HG03025 (cell line): Measurements from ENCODE around the gene MBD5.

ENCODE experiments used
- ATAC-seq: cut with Tn5 transposase; IDR thresholded peaks from one replicate; pipeline ENCODE4 v1.9.1; 2021; ENCODE audit warnings: mild to moderate bottlenecking, moderate library complexity; ENCODE audit not compliant: unreplicated experiment, low FRiP score

The MBD5 gene

DNA sequence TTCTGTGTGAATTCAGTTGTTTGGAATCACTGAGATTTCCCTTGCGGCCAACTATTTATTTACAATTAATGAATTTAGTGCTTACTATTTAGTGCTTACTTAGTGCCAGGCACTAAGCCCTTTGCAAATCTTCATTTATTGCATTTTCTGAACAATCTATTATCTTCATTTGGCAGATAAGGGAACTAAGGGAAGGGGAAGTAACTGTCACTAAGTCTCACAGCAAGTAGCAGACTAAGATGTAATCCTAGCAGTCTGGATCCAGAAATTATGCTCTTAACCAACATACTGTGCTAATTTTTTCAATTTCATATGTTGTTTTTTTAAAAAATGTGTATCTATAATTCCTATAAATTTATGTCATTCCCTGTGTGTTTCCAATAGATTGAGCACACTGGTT lies 409.2 kb downstream of the MBD5 start:
- no peak for ATAC-seq

DNA sequence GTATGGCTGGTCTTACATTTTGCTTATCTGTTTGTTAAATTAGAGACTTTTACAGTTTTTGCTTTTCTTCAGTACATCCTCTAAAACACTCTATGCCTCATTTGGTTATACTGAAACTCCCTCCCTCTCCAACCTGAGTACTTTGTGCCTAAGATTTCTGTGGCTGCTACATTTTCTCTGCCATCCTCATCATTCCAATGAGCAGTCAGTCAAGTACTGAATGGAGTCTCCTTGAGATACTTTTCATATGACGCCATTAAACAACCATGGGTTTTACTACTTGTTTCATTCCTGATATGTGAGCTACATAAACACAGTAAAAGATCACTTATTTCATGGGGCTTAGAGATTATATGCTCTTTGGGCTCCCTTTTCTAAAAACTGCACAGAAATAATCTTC lies 427.0 kb downstream of the MBD5 start:
- ATAC-seq, result no peak

DNA sequence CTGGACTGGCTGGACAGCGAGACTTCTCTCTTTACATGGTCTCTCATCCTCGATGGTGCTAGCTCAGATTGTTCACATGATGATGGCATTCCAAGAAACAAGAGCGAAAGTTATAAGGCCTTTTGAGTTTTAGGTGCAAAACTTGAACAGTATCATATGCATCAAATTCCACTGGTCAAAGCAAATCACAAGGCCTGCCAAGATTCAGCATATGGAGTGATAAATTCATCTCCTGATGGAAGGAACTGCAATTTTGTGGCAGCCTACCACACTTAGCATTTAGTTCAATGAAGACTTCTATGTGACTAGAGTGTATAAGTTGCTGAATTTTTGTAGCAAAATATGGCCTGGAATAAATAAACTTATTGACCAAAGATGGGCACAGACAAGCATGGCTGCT lies 429.6 kb downstream of the MBD5 start:
- ATAC-seq, result no peak

DNA sequence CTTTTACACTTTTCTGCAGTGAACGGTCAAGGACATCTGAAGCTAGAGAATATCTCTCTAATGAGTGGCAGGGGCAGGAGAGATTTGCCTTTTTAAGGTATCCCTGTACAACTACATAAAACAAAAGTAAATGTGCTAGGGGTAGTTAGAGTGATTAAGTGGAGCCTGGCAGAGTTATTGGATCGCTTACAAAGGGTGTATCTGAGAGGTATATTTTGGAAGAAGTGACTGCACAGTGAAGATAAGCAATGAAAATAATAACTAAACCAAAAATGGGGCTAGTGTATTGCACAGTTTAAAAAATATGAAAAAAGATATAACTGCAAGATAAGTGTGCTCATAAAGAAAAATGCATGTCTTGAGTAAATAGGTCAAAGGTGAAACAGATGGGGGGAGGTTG lies 430.2 kb downstream of the MBD5 start:
- ATAC-seq, result no peak

DNA sequence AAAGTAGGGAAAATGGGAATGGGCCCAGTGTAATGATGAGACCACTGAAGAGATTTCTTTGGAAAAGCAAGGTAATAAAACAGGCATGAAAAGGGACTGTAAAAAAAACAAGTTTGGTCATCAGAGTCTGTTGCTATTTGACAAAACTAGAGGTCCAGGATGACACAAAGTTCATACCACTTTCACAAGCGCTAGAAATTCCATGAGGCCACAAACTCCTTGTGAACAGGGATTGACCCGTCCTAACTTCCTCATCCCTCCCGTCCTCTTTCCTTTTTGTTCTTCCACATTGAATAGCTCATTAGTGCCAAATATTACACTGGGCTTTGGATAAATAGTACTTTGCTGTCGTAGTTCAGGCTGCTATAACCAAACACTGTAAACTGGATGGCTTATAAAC lies 434.9 kb downstream of the MBD5 start:
- no peak for ATAC-seq

DNA sequence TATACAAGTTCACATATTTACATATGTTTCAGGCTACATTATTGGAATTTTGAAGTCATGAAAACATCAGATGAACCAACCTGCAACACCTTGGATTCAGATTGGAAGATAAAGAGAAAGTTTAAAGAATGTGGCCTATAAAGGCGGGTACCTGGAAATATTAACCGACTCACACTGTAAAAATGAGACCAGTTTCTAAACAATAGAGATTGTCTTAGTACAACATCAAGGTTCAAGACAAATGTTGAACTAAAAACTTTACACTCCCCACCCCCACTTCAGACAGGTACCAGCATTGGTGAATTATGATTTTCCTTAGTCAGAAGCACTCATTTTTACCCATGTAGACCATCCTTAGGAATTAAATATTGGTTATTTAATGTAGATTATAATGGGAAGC lies 437.3 kb downstream of the MBD5 start:
- ATAC-seq, result no peak

DNA sequence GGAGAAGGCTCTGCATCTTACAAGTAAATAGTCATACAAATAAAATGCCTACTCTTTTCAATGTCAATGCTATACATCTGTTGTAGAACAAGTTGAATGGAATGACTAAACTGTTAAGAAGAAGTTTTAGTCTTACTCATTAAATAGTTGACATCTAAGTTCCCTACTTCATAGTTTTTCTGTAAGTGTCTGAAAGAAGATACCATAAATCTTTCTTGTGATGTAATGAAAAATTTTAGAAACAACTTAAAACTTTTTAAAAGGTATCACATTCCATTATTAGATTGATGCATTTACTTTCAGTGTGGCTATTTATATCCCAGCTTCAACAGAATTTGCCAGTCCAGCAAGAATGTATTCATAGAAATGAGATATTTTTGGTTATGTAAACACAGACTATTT lies 438.5 kb downstream of the MBD5 start:
- ATAC-seq, result no peak

DNA sequence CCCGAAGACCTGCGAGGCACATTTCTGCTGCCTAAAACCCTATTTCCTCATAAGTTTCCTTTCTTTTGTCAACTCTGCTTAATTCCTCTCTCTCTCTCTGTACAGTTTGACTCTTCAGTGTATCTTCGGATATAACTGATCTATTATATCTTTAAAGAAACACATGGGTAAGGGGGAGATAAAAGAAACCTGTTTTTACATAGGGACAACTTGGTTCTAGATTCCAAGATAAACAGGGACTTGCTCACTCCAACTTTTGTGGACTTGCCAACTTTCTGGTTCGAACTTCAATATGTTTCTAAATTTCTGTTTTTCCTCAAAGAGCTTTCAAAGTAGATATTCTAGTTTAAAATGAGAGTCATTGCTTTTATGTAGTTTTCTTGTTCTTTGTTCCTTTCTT lies 441.0 kb downstream of the MBD5 start:
- ATAC-seq, result no peak

DNA sequence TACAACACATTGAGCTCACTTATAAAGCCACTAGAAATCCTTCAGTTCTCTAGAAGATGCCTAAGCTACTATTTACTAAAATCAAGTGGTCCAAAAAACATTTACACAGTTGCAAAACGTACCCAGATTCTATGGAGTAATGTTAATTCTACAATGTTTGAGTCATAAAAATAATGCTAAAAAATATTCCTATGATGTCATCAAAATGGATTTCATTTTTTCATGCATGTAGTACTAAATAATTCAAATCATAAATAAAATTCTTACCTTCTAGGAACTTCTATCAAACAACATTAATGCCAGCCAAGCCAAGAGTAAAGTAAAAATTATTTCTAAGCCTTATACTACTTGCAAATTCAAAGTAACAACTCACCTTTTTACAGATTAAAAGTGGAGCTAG lies 454.7 kb downstream of the MBD5 start:
- no peak for ATAC-seq

DNA sequence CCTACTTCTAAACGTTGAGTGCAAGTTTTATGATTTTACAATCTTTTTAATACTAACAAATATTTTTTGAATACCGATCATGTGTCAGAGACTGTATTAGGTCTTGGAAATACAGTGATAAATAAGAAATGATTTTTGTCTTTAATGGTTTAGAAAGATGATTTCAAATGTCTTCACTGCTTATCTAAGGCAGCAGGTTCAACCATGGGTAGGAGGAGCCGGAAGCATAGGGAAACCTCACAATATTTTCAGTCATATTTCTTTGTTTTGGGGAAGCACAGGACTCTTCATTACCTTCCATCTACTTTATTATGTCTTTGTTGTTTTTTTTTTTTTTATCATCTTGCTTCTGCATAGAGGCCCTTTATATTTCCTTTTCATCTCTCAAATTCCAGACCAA lies 458.5 kb downstream of the MBD5 start:
- ATAC-seq, result no peak

DNA sequence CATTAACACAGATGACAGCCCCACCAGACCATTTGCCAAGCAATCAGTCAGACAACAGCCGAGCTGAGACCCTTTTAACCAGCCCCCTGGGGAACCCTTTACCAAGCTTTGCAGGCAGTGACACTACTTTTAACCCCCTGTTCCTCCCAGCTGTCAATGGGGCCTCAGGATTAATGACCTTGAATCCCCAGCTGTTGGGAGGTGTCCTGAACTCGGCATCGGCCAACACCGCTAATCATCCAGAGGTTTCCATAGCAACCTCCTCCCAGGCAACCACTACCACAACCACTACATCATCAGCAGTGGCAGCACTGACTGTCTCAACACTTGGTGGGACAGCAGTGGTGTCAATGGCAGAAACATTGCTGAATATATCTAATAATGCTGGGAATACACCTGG lies 462.8 kb downstream of the MBD5 start:
- no peak for ATAC-seq

DNA sequence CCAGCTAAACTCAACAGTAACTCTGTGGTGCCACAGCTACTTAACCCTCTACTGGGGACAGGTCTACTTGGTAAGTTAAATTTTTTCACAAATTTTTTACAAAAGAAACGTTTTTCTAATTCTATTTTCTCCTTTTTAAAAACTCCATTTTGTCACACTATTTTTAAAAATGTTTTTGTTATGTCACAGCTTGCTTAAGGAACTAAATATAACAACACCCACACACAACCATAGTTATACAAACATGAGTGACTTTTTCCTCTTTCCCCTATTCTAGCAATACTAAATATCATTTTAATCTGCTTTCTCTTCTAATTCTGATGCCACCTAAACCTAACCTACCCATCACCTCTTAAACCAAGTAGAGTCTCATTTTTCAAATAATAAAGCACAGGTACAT lies 463.2 kb downstream of the MBD5 start:
- no peak for ATAC-seq

DNA sequence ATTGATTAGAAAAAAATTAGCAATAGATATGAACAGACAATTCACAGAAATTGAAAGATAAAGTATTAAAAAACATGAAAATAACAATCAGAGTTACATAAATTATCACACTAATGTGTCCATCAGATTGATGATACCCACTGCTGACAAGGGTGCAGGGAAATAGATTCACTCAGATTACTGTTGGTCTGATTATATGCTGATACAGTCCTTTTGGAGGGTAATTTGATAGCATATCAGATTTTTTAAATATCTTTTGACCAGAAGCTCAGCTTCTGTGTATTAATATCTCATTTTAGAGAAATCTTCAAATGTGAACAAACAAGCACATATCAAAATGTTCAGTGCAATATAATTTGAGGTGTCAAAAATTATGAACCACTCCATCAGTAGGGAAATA lies 465.8 kb downstream of the MBD5 start:
- ATAC-seq, result no peak

DNA sequence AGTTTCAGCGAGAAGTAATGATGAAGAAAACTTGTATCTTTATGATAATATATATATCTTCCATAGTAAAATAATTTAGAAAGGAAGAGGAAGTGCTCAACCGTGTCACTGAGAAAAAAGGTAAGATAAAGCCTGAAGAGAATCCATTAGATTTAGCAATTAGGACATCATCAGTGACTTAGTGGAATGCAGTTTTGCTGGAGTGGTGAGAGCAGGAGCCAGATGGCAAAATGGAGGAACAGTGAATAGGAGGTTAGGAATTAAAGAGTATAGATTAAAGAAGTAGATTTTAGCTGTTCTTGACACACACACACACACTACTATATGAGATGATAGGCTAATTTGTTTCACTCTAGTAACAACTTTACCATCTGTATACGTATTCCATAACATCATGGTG lies 466.5 kb downstream of the MBD5 start:
- ATAC-seq, result no peak

DNA sequence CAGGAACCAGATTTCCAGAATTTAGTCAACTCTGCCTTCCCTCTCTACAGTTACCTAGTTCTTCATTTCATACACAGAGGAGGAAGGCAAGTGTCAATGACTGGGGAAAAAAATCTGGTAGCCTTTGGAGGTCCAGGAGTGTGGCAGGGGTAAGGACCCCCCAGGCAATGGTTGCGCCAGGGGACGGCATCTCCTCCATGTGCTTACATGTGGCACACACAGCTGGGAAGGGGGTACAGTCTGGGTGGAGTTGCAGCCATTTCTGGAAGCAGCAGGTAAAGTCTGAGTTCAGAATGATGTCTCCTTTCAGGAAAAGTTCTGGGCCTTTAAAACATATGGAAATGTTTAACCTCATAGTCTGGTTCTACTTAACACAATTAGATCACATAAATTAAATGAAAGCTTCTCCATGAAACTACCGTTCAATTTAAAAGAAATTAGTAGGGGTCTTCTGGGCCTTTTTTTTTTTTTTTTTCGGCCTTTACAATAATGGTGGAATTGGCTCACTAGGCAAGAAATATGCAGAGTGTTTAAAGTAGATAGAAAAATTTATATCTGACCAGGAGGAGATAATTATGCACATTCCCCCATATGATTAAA lies 470.0 kb downstream of the MBD5 start:
- ATAC-seq, result no peak

DNA sequence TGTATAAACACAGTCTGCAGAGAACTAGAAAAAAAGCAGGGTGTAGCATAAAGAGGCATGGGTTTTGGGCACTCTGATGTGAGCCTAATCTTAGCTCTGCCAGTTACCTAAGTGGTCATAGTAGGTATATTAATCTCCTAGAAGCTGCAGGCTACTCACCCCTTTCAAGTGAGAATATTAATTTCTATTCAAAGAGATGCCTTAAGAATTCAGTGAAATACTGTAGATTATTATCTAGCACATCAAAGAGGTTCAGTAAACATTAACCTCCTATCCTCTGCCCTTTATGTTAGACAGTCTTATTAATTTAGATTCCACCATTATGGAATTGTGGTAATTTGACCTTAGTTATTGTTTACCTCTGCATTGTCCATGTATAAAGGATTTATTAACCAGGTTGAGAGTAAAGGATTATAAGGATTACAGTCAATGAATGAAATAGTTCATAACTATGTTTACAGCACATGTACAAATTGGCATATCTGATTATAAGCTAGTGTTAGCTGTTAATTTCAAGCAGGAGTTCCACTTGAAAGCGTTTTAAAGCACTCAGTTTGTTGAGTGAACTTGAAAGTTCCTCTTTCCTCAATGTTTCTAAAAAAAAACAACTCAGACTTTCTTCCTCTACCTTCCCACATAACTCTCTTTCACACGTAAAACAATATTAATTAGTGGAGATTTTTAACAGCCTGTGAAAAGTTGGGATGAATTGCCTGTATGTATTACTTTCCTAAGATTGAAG lies 473.1 kb downstream of the MBD5 start:
- no peak for ATAC-seq

DNA sequence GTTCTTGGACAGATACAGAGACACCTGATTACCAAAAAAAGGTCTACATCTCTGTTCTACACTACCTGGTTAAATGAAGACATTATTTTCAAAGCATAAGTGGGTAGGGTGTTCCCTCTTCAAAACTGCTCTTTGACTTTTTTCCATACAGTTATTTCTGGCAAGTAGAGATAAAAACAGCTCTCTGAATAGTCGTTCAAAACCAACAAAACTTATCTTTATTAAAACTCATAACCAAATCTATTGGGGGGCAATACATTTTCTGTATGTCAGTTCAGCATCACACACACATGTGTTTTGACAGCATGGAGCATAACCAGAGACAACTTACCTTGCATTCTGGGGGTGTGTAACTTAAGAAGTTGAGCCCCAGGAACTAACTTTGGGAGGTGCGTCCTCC lies 474.7 kb downstream of the MBD5 start:
- no peak for ATAC-seq

DNA sequence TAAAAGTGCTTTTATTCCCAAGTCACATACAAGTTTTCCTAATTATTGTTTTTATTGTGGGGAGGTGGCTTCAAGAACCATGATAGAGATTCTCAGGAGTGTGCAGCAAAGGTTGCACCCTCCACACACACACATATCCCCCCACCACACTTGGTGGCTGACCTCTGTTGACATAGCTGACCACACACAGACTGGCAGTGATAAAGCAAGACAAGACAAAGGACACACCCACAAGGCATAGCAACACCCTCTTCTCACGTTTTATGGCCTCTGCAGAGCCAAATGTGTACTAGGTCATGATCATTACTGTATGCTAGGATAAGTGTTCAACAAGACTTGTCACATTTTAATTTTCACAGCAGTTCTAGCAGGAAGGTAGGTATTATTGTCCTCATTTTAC lies 480.7 kb downstream of the MBD5 start:
- no peak for ATAC-seq

DNA sequence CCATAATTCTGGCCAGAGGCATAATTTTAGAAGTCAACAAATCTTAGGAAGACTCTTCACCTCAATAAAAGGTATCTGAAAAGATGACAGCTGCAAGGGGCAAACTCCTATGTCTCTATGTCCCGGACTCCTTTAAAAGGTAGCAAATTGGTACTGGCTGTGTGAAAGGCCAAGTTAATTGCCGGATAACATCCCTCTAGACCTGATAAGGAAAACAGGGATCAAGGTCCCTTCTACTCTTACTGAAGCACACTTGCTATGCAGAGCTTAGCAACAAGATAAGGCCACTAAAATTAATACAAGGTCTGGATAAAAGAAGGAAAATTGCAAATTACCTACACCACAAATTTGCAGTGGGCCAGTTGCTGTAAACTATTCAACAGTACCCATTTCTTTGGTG lies 482.6 kb downstream of the MBD5 start:
- no peak for ATAC-seq

DNA sequence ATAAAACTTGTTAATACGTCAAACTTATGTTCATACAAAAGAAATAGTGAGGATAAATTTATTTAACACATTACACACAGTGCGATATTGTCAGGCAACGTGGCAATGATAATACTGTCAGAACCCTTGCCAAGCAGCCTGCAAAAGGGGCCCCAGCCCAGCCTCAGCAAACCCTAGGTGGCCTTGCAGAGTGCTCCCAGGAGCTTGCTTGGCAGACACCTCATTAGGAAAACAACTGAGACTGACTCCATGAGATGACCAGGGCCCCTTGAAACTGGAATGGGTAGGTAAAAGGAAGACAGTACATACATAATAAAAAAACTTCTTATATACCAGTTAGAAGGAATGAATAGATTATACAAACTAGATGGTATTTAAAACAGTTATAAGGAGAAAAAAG lies 487.1 kb downstream of the MBD5 start:
- no peak for ATAC-seq

DNA sequence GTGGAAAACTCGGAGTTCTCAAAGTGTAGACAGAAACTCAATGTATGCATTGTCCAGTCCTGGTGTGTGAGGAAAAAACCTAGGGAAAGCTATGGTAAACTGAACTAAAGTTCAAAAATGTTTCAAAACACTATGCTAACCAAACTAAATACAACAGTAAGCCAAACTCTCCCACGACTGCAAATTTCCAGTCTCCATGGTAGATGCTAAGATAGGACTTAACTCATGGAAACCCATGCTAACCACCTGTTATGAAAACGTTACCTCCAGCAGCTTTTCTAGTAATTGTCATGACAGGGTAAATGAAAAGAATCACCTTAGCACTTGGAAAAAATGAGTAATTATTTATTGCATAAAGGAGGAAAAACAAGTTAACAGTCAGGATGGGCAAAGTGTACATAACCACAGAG lies 488.0 kb downstream of the MBD5 start:
- peak; percentile 7 for ATAC-seq

DNA sequence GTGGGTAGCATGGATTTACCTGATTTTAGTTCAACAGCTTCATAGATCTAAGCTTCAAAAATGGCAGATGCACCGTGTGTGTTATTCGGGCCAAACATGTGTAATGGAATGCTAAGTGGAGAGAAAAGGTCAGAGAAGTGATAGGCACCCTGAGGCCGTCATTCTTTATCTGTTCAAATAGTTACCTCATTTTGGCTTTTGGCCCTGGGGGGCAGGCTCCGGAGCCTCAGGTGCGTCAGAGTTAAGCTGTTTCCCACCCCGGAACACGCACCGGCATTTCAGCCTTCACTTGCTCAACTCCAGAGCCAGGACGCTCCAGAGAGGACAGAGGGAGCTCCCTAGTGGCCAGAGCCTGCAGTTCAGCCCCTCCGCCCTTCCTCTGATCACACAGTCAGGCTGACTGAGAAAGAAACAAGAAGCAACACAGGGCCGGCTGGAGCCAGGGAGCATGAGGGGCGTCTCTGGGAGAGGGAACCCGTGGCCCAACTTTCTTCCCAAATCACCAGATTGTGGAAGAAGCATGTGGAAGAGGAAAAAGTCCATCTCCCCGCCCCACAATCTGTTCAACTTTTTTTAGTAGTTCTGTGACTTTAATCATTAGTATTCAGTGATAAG lies 488.5 kb downstream of the MBD5 start:
- ATAC-seq, result peak; percentile 100
